HEK293 (cell line): Measurements from ENCODE around the gene MSTN.

Experiments
- CTCF ChIA-PET: fragments of 350-600 bp; formaldehyde crosslinking; extraction: SDS; loops from one replicate; lab custom pipeline; 2021; ENCODE audit warnings: antibody characterized with exemption; lab: Yijun Ruan, JAX
- POLR2A ChIA-PET: fragments of 300-600 bp; formaldehyde crosslinking; extraction: SDS; loops from one replicate; lab custom pipeline; 2020; ENCODE audit warnings: antibody characterized with exemption, inconsistent platforms; lab: Yijun Ruan, JAX
- H3K27ac ChIP-seq: fragments of 200-500 bp; sonication (Bioruptor generic); 2 replicates; pipeline ENCODE4 v1.5.1; 2014; ENCODE audit warnings: low read depth, low read length, control low read depth, inconsistent platforms; ENCODE audit errors: extremely low read depth
- H3K36me3 ChIP-seq, 2 experiments: fragments of 200-500 bp in 1 of 2; sonication (Bioruptor generic) in 1 of 2; 1 replicate in 1 of 2; 2 replicates in 1 of 2; pipeline ENCODE4 v1.5.1; 2014 to 2017; ENCODE audit warnings: inconsistent platforms in 2 of 2, low read length in 2 of 2; ENCODE audit not compliant: control insufficient read depth in 2 of 2, insufficient read depth in 1 of 2
- H3K4me1 ChIP-seq: fragments of 200-500 bp; sonication (Bioruptor generic); 2 replicates; pipeline ENCODE4 v1.5.1; 2014; ENCODE audit warnings: mild to moderate bottlenecking, low read length, inconsistent platforms; ENCODE audit not compliant: control insufficient read depth, insufficient read depth
- H3K4me3 ChIP-seq: 2 replicates; pipeline ENCODE4 v1.5.1; 2011; ENCODE audit warnings: low read depth, mild to moderate bottlenecking, control low read depth, low read length, moderate library complexity
- H3K9me3 ChIP-seq: fragments of 200-500 bp; sonication (Bioruptor generic); 2 replicates; pipeline ENCODE4 v1.5.1; 2014; ENCODE audit warnings: low read depth, low read length, inconsistent platforms; ENCODE audit not compliant: control insufficient read depth, insufficient read depth
- KLF10 ChIP-seq: fragments of 450-650 bp; IDR thresholded peaks from 2 replicates; pipeline ENCODE4 v1.5.1; 2018; ENCODE audit warnings: missing biosample characterization, mild to moderate bottlenecking, missing genetic modification characterization
- KLF9 ChIP-seq: fragments of 450-650 bp; formaldehyde crosslinking; IDR thresholded peaks from 2 replicates; pipeline ENCODE4 v1.5.1; 2016; ENCODE audit warnings: missing biosample characterization, missing genetic modification characterization, low read depth
- SCRT2 ChIP-seq: fragments of 450-650 bp; formaldehyde crosslinking; IDR thresholded peaks from 2 replicates; pipeline ENCODE4 v1.5.1; 2016; ENCODE audit warnings: missing biosample characterization, missing genetic modification characterization
- ZBTB1 ChIP-seq: fragments of 450-650 bp; formaldehyde crosslinking; IDR thresholded peaks from 2 replicates; pipeline ENCODE4 v1.5.1; 2016; ENCODE audit warnings: missing biosample characterization, missing genetic modification characterization
- ZBTB48 ChIP-seq: fragments of 450-650 bp; formaldehyde crosslinking; IDR thresholded peaks from 2 replicates; pipeline ENCODE4 v1.5.1; 2016; ENCODE audit warnings: missing biosample characterization, missing genetic modification characterization
- ZBTB8A ChIP-seq: fragments of 450-650 bp; formaldehyde crosslinking; IDR thresholded peaks from 2 replicates; pipeline ENCODE4 v1.5.1; 2016; ENCODE audit warnings: missing biosample characterization, missing genetic modification characterization
- ZEB2 ChIP-seq: fragments of 450-650 bp; formaldehyde crosslinking; IDR thresholded peaks from 2 replicates; pipeline ENCODE4 v1.5.1; 2016; ENCODE audit warnings: missing biosample characterization, missing genetic modification characterization
- ZNF211 ChIP-seq: fragments of 450-650 bp; formaldehyde crosslinking; IDR thresholded peaks from 2 replicates; pipeline ENCODE4 v1.5.1; 2016; ENCODE audit warnings: low read depth, missing biosample characterization, missing genetic modification characterization
- ZNF221 ChIP-seq: fragments of 450-650 bp; formaldehyde crosslinking; IDR thresholded peaks from 2 replicates; pipeline ENCODE4 v1.5.1; 2017; ENCODE audit warnings: missing biosample characterization, missing genetic modification characterization, borderline replicate concordance
- ZNF24 ChIP-seq: fragments of 450-650 bp; formaldehyde crosslinking; IDR thresholded peaks from 2 replicates; pipeline ENCODE4 v1.5.1; 2016; ENCODE audit warnings: missing biosample characterization, missing genetic modification characterization
- ZNF37A ChIP-seq: fragments of 450-650 bp; IDR thresholded peaks from 2 replicates; pipeline ENCODE4 v1.5.1; 2018; ENCODE audit warnings: missing biosample characterization, missing genetic modification characterization
- ZNF416 ChIP-seq: fragments of 450-650 bp; formaldehyde crosslinking; IDR thresholded peaks from 2 replicates; pipeline ENCODE4 v1.5.1; 2016; ENCODE audit warnings: missing biosample characterization, missing genetic modification characterization
- ZNF423 ChIP-seq: fragments of 450-650 bp; formaldehyde crosslinking; IDR thresholded peaks from 2 replicates; pipeline ENCODE4 v1.5.1; 2016; ENCODE audit warnings: missing biosample characterization, missing genetic modification characterization
- ZNF433 ChIP-seq: fragments of 450-650 bp; formaldehyde crosslinking; IDR thresholded peaks from 2 replicates; pipeline ENCODE4 v1.5.1; 2016; ENCODE audit warnings: missing biosample characterization, missing genetic modification characterization, low read depth
- ZNF626 ChIP-seq: fragments of 450-650 bp; sonication (Bioruptor Pico); formaldehyde crosslinking; IDR thresholded peaks from 2 replicates; pipeline ENCODE4 v1.5.1; 2018; ENCODE audit warnings: missing biosample characterization, missing genetic modification characterization, inconsistent platforms
- ZNF660 ChIP-seq: fragments of 450-650 bp; IDR thresholded peaks from 2 replicates; pipeline ENCODE4 v1.5.1; 2018; ENCODE audit warnings: missing biosample characterization, mild to moderate bottlenecking, missing genetic modification characterization
- ZNF791 ChIP-seq: fragments of 450-650 bp; formaldehyde crosslinking; IDR thresholded peaks from 2 replicates; pipeline ENCODE4 v1.5.1; 2016; ENCODE audit warnings: missing biosample characterization, missing genetic modification characterization
- ZNF843 ChIP-seq: fragments of 450-650 bp; formaldehyde crosslinking; IDR thresholded peaks from 2 replicates; pipeline ENCODE4 v1.5.1; 2016; ENCODE audit warnings: missing biosample characterization, missing genetic modification characterization
- TF ChIP-seq, protein P1 (sequence below): fragments of 450-650 bp; formaldehyde crosslinking; conservative IDR thresholded peaks from 2 replicates; pipeline ENCODE4 v1.5.1; 2016; ENCODE audit warnings: low read depth, missing biosample characterization, missing genetic modification characterization
- TF ChIP-seq, protein P2 (sequence below): fragments of 450-650 bp; formaldehyde crosslinking; IDR thresholded peaks from 2 replicates; pipeline ENCODE4 v1.5.1; 2017; ENCODE audit warnings: missing biosample characterization, missing genetic modification characterization
- TF ChIP-seq, protein P3 (sequence below): fragments of 450-650 bp; IDR thresholded peaks from 2 replicates; pipeline ENCODE4 v1.5.1; 2018; ENCODE audit warnings: missing biosample characterization, missing genetic modification characterization
- TF ChIP-seq, protein P4 (sequence below): fragments of 450-650 bp; formaldehyde crosslinking; IDR thresholded peaks from 2 replicates; pipeline ENCODE4 v1.5.1; 2016; ENCODE audit warnings: missing biosample characterization, missing genetic modification characterization

The MSTN gene

DNA sequence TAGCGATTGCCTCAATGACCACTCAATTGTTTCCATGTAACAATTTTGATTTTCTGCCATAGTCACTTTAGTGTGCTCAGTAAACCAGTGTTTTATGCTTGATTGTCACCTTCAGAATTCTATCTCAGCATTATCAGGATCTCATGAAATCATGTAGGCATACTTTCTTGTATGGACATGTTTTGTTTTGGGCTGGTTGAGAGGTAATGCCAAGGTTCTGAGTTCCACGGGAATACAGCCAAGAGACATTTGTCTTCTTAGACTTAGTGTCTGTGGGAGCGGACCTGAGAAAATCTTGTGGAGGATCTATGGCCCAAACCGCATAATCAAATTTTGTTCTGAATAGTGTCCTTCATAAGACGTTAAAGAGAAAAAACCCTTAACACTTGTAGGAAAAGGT is 10.2 kb downstream of the MSTN start:
- Histone ChIP-seq H3K9me3 (no peaks in the 10 kb centered on the region), H3K27ac (no peak overlapping the region), H3K36me3 (no peaks in the 10 kb centered on the region), H3K4me3 (no peak overlapping the region), H3K4me1 (peaks cover 4% of the 10 kb centered on the region)
- CTCF ChIA-PET: no interaction called here
- POLR2A ChIA-PET: no interaction called here
- TF ChIP-seq ZNF221 (no peak), ZBTB8A (tag by site-specific recombination) (no peak), ZNF660 (tag by site-specific recombination) (no peak), KLF10 (tag by site-specific recombination) (no peak), ZEB2 (no peak)
- TF ChIP-seq, protein P1, sequence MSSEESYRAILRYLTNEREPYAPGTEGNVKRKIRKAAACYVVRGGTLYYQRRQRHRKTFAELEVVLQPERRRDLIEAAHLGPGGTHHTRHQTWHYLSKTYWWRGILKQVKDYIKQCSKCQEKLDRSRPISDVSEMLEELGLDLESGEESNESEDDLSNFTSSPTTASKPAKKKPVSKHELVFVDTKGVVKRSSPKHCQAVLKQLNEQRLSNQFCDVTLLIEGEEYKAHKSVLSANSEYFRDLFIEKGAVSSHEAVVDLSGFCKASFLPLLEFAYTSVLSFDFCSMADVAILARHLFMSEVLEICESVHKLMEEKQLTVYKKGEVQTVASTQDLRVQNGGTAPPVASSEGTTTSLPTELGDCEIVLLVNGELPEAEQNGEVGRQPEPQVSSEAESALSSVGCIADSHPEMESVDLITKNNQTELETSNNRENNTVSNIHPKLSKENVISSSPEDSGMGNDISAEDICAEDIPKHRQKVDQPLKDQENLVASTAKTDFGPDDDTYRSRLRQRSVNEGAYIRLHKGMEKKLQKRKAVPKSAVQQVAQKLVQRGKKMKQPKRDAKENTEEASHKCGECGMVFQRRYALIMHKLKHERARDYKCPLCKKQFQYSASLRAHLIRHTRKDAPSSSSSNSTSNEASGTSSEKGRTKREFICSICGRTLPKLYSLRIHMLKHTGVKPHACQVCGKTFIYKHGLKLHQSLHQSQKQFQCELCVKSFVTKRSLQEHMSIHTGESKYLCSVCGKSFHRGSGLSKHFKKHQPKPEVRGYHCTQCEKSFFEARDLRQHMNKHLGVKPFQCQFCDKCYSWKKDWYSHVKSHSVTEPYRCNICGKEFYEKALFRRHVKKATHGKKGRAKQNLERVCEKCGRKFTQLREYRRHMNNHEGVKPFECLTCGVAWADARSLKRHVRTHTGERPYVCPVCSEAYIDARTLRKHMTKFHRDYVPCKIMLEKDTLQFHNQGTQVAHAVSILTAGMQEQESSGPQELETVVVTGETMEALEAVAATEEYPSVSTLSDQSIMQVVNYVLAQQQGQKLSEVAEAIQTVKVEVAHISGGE (tag by site-specific recombination): no peak

DNA sequence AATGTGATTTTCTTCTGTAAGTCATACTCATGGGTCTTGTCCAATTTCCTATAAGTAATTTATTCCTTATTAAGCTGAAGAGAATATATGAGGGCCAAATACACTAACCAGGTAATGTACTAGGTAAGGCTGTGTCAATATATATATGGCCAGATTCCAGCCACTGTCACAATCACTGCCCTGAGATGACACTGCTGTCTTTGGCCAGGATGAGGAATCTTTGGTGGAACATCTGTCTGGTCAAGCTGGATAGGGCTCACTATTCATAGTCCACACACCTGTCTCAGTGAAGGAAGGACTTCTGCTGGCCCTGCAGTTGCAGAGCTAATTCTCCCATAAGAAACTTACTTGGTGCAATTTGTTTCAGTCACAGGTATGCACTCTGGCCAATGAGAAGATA is 11.3 kb downstream of the MSTN start:
- no peaks in the 10 kb centered on the region for H3K9me3 ChIP-seq
- ChIA-PET POLR2A (no interaction called here), CTCF (no interaction called here)
- TF ChIP-seq, protein P2, sequence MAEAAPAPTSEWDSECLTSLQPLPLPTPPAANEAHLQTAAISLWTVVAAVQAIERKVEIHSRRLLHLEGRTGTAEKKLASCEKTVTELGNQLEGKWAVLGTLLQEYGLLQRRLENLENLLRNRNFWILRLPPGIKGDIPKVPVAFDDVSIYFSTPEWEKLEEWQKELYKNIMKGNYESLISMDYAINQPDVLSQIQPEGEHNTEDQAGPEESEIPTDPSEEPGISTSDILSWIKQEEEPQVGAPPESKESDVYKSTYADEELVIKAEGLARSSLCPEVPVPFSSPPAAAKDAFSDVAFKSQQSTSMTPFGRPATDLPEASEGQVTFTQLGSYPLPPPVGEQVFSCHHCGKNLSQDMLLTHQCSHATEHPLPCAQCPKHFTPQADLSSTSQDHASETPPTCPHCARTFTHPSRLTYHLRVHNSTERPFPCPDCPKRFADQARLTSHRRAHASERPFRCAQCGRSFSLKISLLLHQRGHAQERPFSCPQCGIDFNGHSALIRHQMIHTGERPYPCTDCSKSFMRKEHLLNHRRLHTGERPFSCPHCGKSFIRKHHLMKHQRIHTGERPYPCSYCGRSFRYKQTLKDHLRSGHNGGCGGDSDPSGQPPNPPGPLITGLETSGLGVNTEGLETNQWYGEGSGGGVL (tag by site-specific recombination): no peak
- TF ChIP-seq, protein P3, sequence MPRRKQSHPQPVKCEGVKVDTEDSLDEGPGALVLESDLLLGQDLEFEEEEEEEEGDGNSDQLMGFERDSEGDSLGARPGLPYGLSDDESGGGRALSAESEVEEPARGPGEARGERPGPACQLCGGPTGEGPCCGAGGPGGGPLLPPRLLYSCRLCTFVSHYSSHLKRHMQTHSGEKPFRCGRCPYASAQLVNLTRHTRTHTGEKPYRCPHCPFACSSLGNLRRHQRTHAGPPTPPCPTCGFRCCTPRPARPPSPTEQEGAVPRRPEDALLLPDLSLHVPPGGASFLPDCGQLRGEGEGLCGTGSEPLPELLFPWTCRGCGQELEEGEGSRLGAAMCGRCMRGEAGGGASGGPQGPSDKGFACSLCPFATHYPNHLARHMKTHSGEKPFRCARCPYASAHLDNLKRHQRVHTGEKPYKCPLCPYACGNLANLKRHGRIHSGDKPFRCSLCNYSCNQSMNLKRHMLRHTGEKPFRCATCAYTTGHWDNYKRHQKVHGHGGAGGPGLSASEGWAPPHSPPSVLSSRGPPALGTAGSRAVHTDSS (tag by site-specific recombination): no peak
- TF ChIP-seq ZNF423 (tag by site-specific recombination) (no peak), ZNF416 (tag by site-specific recombination) (no peak), ZNF843 (tag by site-specific recombination) (no peak), SCRT2 (no peak), ZNF24 (tag by site-specific recombination) (no peak), ZNF211 (tag by site-specific recombination) (no peak), ZBTB1 (tag by site-specific recombination) (no peak), ZBTB48 (no peak), ZNF626 (no peak)
- H3K27ac ChIP-seq: no peak overlapping the region
- H3K4me3 ChIP-seq: no peak overlapping the region
- no peaks in the 10 kb centered on the region for H3K36me3 ChIP-seq
- peaks cover 4% of the 10 kb centered on the region for H3K4me1 ChIP-seq

DNA sequence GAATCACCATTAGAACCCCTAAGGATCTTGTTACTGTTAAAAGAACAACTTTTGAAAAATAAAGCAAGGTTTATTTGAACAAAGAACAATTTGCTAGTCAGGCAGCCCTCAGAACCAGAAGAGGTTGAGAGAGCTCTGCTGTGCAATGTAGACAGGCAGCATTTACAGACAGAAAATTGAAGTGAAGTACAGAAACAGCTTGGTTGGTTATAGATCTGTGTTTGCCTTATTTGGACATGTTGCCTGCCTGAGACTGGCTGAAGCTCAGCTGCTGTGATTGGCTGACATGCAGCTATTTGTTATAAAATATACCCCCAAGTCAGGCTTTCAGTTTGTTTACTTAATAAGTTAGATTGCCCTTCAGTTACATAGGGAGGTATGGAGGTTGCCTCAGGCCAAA is 12.5 kb downstream of the MSTN start:
- Histone ChIP-seq H3K4me1 (peaks cover 4% of the 10 kb centered on the region), H3K9me3 (no peaks in the 10 kb centered on the region), H3K36me3 (no peaks in the 10 kb centered on the region), H3K27ac (no peak overlapping the region), H3K4me3 (no peak overlapping the region)
- CTCF ChIA-PET: interaction anchor here (0.5 to 1.4 kb wide), 2 partner anchors 53 to 251 kb away, joined by 3 read pairs; no protein-coding TSS in a partner anchor
- POLR2A ChIA-PET: no interaction called here
- no peak for TF ChIP-seq ZNF433 (tag by site-specific recombination)
- no peak for TF ChIP-seq ZNF791 (tag by site-specific recombination)
- TF ChIP-seq, protein P4, sequence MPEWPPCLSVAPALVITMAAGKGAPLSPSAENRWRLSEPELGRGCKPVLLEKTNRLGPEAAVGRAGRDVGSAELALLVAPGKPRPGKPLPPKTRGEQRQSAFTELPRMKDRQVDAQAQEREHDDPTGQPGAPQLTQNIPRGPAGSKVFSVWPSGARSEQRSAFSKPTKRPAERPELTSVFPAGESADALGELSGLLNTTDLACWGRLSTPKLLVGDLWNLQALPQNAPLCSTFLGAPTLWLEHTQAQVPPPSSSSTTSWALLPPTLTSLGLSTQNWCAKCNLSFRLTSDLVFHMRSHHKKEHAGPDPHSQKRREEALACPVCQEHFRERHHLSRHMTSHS (tag by site-specific recombination): no peak
- no peak for TF ChIP-seq ZNF37A (tag by site-specific recombination)
- no peak for TF ChIP-seq KLF9 (tag by site-specific recombination)
